GM21619 (cell line): Measurements from ENCODE around the gene BANF2.
"Not testable (repeated sequence)": the region's sequence is repeated elsewhere in the genome, so short reads cannot be mapped to it uniquely, and the experiment has no call there.

ENCODE experiments used
- ATAC-seq: cut with Tn5 transposase; IDR thresholded peaks from one replicate; pipeline ENCODE4 v1.9.1; 2021; ENCODE audit not compliant: unreplicated experiment

BANF2 gene

DNA sequence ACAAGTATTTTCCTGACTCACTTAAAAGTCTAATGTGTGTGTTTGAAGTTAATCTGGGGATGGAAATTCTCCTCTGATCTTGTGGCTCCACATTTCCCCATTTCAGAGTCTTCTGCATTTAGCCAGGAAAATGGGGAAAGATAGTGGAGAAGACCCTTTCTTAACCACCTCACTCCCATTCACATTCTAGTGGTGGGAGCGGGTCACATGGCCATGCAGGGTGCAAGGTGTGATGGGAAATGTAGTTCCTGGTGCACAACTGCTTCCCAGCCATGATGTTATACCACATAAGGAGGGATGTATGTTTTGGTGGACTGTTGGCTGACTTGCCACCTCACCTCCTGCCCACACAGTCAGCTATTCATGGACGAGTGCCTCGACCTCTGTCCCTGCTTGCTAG is 61.8 kb downstream of the BANF2 start:
- no peak for ATAC-seq

DNA sequence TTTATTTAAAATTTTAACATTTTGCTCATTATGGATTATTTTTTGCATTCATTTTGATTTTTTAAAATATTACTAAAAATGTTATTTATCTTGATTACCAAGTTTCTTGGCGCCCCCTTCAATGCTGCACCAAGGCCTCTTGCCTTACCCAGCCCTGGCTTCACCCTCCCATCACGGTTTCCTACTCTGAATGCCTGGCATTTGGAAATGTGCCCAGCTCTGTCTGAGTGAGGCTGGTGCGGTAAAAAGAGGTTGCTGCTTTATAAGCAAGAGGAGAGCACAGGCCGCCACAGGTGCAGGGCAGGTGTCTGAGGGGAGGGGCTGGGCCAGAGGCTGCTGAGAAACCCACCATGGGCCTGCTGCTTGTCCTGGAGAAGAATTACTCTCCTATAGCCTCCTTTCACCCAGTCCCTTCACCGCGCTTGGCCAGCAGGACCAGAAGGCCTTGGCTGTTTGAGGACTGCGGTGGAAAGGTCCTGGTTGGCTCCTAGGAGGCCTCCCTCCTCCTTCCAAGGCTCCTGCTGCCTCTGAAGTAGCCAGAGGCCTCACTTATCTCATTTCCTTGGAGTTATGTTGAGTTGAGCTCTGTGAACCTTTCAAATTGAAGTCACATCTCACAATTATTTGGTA is 62.6 kb downstream of the BANF2 start:
- ATAC-seq, result no peak

DNA sequence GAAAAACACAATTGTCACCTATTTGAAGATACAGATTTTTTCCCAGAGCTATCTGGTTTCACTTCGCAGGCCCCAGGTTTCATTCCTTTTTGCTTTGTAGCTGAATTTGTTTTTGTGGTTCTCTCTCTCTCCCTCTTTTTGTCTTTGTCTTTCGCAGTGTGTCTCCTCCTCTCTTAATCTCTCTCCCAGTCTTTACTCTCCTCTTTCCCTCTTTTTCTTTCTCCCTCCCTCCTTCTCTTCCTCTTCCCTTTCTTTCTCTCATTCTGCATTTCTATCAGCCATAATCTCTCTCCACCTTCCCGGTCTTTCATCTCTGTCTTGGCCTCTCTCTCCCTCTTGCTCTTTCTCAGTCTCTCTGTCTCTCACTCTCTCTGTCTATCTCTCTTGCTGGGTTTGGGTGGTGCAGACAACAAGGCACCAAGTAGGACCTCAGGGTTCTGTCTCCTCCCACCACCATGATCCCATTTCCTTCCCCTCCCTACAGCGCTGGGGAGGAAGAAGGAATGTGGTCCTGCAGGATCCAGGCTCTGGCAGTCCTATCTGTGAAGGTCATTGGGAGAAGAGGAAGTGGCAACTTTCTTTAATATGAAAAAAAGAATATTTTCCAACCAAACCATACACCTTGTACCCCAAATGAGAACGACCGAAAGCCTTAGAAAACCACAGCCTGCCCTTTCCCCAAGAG is 63.2 kb downstream of the BANF2 start:
- ATAC-seq, result no peak

DNA sequence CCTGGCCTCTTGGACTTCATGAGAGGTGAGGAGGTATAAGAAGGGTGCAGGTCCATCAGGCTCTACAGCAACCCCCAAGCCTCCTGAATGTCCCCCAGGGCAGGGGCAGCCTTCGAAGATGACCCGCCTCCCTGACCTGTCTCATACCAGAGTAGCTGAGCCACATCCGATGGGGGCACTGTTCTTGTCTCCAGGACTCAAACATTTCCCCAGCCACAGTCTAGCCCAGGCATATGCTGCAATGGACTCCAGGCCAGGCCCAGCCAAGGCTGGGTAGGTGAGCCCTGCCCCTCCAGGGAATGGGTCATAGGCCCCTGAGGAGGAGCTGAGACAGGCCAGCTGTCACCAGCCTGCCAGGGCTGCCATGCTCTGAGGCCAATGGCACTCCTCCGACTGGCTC is 65.3 kb downstream of the BANF2 start:
- ATAC-seq, result no peak

DNA sequence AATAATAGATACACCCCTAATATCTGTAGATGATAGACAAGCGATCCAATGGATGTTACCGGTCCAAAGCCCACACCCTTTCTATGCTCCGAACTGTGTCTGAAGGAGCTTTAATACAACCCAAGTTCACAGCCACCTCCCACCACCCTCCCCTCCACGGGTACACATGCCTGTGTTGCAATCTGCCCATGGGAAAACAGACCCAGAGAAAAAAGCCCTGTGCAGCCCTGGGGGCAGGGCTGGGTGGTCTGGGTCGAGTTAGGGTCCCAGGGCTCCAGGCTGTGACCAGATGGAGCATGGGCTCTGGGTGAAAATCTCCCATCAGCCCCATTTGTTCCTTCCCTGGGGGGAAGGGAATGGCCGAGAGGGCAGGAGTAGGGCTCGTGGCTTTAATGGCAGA is 65.8 kb downstream of the BANF2 start:
- ATAC-seq, result no peak

DNA sequence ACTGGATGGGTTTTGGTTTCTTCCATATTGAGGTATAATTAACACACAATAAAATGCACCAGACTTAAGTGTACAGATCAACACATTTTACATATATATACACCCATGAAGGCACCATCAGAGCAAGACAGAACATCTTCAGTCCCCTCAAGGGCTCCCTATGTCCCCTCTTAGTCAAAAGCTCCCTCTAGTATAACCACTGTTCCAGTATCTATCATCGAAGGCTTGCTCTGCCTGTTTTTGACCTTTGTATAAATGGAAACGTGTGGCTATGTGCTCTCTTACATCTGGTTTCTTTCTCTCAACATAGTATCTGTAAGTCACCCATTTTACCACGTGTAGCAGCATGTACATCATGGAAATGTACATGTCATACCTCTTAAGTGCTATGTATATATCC is 66.5 kb downstream of the BANF2 start:
- no peak for ATAC-seq

DNA sequence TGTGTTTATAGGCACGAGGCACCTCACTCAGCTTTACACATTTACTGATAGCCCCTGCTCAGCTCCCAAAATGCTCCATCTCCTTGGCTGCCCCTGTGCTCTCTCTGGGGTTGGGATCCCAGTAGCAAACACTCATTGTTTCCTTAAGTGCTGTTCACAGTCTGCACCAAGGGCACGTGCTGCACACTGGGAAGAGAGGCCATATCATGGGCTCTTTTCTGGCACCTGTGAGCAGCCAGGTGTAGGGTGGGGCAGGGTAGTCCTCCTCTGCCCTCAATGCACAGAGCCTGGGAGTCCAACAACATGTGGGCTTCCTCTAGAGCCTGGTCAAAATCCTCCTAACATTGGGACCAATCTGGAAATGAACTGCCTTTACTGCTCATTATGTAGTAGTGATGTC is 67.9 kb downstream of the BANF2 start:
- no peak for ATAC-seq

DNA sequence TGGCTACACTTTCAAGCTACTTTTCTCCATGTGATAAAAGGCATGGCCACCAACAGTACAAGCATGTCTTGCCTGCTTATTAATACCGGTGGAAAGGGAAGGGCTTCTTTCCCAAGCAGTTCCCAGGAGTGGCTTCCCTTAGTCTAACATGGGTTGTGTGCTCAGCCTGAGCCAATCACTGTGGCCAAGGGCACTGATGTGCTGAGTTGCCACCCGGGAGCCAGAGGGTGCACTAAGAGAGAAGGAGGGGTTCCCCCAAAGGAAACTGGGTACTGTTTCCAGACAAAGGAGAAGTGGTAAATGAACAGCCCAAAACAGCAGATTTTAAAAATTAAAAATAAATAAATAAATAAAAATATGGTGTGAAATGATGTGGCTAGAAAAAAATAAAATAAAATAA is 68.5 kb downstream of the BANF2 start:
- no peak for ATAC-seq

DNA sequence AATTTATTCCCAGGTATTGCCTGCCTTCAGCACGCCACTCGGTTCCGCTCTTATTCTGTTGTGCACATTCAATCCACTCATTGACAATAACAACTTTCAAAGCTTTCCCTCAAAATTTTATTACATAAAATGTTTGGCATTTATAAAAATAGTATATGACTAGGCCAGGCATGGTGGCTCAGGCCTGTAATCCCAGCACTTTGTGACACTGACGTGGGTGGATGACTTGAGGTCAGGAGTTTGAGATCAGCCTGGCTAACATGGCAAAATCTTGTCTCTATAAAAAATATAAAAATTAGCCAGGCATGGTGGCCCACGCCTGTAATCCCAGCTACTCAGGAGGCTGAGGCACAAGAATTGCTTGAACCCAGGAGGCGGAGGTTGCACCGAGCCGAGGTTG is 70.0 kb downstream of the BANF2 start:
- not testable (repeated sequence) for ATAC-seq

DNA sequence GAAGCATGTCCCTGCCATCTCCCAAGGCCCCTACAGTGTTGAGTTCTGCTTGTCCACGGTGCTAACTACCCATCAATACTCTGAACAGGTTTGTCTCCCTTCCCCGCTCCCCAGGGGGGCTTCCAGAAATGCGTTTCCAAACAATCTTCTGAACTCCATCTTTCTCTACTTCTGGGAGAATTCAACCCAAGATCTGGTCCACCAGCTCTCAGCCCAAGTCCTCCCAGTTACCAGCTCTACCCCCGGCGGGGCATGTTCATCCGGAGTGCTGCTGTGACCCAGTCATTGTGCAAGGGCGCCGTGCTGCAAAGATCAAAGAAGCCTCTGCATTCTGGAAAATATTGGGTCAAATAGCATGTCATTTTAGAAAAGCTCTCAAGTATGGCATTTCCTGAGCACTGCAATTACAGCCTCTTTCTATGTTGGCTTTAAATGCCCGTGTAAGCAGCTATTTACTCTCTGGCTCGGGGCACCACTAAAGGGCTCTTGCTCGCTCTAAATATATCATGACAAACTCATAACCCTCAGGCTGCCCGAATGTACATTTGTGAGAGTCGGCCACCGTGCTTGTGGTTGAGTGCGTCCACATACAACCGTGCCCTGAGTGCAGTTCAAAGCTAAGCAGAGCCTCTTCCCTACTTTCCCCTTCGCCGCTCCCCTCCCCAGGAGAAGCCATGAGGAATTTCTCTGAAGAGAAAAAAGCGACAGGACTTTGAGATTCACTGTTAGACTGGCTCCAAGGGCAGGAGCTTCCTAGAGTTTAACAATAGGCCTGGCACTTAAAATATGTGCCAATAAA is 71.6 kb downstream of the BANF2 start:
- ATAC-seq, result no peak

DNA sequence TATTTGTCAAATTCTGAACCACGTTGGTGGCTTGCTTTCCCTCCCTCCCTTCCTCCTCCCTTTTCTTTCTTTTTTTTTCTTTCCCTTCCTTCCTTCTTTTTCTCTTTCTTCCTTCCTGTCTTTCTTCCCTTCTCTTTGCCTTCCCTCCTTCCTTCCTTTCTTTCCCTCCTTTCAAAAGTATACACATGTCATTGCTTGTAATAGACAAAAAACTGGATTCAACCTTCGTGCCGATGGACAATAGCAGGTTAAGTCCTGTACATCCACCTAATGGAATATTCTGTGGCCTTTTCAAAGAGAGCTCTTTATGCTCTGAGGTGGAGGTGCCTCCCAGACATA is 72.2 kb downstream of the BANF2 start:
- no peak for ATAC-seq

DNA sequence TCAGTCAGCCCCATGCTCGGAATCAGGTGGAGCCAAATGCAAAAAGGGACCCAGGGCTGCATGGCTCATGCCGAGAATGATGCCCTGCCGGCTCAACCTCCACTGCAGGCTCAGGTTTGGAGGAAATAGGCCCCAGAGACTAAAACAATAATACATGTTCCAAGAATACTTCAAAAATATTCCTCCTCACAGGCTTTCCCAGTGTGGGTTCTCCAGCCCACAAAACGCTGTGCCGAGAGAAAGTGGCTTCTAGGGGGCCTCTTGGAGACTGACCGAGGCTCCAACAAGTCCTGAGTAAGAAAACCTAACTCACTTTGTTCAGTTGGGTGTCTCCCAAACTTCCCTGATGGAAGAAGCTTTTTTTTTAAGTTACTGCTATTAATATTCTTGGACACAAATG is 73.9 kb downstream of the BANF2 start:
- ATAC-seq, result no peak

DNA sequence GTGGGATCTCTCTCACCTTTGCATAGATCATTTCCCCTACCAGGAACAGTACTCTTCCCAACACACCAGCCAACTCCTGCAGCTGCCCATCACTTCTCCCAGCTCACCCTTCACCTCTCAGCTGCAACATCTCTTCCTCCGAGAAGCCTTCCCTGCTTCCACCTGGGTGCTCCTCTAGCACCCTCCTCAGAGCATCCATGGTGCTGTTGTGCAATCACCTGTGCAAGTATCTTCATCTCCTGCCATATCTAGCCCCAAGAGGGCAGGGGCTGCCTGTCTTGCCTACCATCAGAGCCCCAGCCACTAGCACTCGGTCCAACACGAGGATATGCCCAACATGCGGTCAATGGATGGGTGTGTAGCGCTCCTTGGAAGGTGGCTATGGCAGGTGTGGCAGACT is 75.8 kb downstream of the BANF2 start:
- no peak for ATAC-seq

DNA sequence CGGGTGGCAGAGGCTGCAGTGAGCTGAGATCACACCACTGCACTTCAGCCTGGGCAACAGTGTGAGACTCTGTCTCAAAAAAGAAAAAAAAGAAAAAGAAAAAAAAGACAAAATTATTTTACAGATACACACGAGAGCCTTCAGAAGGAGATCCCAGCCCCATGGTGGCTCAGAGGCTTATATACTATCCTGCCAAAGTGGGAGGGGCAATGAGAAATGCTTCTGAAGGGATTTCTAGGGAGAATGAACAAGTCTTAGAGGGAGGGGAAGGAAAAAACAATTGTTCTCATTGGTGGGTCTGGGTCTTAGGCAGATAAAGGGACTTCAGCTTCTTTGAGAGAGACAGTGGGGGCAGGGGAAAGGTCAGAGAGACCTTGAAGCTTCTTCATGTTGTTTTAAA is 76.8 kb downstream of the BANF2 start:
- no peak for ATAC-seq

DNA sequence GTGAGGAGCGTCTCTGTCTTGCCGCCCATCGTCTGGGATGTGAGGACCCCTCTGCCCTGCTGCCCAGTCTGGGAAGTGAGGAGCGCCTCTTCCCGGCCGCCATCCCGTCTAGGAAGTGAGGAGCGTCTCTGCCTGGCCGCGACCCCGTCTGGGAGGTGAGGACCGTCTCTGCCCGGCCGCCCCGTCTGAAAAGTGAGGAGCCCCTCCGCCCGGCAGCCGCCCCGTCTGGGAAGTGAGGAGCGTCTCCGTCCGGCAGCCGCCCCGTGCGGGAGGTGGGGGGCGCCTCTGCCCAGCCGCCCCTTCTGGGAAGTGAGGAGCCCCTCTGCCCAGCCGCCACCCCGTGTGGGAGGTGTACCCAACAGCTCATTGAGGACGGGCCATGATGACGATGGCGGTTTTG is 79.2 kb downstream of the BANF2 start:
- not testable (repeated sequence) for ATAC-seq

DNA sequence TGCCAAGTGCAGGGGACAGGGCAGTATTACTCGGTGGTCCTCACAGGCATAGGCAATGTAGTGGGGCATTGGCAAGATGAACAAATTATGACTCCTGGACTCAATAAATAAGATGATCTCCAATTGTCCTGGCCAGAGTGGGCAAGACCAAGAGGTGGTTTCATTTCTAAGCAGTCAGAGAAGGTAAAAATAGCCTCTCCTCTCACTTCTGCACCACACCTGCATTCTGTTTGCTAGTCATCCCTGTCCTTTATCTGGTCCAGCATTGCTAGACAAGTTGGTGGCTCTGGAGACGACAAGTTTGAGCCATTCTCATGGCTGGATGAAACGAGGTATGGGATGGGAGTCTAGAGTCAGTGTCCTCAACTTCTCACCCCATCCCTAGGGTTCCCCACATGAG is 83.0 kb downstream of the BANF2 start:
- peak; percentile 74 for ATAC-seq

DNA sequence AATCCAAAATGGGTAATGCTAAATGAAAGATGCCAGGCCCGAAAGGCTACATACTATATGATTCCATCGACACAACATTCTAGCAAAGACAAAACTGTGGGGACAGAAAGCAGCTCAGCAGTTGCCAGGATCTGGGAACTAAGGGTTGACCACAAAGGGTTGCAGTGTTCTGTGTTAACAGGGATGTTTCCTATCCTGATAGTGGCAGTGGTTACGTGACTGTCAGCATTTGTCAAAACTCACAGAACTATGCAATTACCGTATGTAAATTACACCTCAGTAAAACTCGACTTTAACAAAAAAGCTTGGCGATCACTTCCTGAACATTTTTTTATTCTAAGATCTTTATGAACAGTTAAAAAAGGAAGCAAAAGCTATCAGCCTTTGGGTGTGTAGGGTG is 83.9 kb downstream of the BANF2 start:
- ATAC-seq, result no peak

DNA sequence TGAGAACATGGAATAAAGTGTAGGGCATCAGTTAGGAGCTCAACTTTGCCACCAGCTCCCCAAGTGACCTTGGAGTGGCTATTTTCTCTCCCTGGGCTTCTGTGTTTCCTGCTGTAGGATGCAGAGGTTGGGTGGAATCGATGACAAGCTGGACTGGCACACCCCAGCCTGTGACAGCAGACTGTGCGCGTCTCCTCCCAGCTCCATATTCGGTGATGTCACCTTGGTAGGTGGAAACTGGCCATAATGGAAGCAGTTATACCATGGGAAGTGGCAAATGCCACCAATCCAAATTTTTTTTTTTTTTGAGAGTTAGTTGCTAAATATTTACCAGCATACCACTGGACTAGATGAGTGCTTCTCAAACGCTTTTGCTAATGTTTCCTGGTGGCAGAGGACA is 85.2 kb downstream of the BANF2 start:
- no peak for ATAC-seq
